ENCODE data around the gene MAP3K20. TPM values are rescaled to one million over a fixed set of nuclear protein-coding genes. Genes with fewer than 3 reads are reported as not detected.
"Not testable (repeated sequence)": the region's sequence is repeated elsewhere in the genome, so short reads cannot be mapped to it uniquely, and the experiment has no call there.

The MAP3K20 gene
- total RNA-seq, 1 experiment from 2014 or later, result 40.0 TPM

DNA sequence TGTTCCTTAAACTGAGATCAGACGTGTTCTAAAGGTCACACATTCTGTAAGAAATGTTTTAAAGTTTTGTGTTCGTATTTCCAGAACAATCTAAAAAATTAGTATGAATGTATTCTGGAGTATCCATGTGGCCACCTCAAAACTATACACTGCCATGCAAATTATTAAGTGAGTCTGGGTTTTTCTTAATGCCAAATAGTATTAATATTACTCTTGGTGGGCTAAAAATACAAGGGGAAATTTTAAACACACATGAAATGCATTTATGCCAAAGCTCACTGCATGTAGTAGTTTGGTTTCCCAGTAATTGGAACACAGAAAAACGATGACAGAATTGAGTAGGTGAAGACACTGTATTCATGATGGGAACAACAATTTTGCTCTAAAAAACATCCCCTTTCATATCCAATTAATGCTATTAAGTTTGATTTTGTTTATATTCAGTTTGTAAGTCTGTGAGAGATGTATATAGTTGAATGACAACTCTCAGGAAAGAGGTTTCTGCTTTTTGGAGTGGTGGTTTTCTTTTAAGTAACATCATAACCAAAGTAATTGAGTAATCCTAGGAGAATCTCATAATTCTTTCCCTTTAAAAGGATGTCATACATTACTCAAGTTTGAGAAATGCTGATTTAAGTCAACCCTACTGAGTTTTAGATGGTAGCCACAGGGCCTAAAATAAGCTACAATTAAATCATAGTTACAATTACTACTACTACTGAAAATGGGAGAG lies 203.3 kb downstream of the MAP3K20 start:
- no TSS peak for BruUV-seq (replicated peaks)
- no peaks in the 10 kb centered on the region for H3K9me3 ChIP-seq (ENCODE audit: low read depth, low read length, poor library complexity, severe bottlenecking)
- no peak for TF ChIP-seq EZH2 (IDR thresholded peaks at IDR 0.05; ENCODE audit: borderline replicate concordance, low read depth, low read length, poor library complexity, severe bottlenecking)
- TF ChIP-seq CTCF (conservative IDR thresholded peaks at IDR 0.05; ENCODE audit: low read depth, low read length), result no peak
- DNase-seq (ENCODE audit: low spot score), result no peak
- no peaks in the 10 kb centered on the region for H3K4me1 ChIP-seq (ENCODE audit: insufficient read depth, low read length, poor library complexity, severe bottlenecking)
- H3K27ac ChIP-seq (ENCODE audit: low read depth, low read length, poor library complexity, severe bottlenecking), result no peak overlapping the region
- H3K36me3 ChIP-seq (ENCODE audit: insufficient read depth, low read length, poor library complexity, severe bottlenecking), result no peaks in the 10 kb centered on the region
- ChIA-PET POLR2A (ENCODE audit: low non-redundant PET) (no interaction called here), CTCF (no interaction called here)
- no peak overlapping the region for H3K4me3 ChIP-seq (ENCODE audit: low read depth, low read length, poor library complexity, severe bottlenecking)
- intact Hi-C loops (cut with micrococcal nuclease; ENCODE audit: unreplicated experiment), result no loop called here
- H3K27me3 ChIP-seq (replicated peaks; ENCODE audit: insufficient read depth, low read depth, low read length, poor library complexity), result no peaks in the 10 kb centered on the region

DNA sequence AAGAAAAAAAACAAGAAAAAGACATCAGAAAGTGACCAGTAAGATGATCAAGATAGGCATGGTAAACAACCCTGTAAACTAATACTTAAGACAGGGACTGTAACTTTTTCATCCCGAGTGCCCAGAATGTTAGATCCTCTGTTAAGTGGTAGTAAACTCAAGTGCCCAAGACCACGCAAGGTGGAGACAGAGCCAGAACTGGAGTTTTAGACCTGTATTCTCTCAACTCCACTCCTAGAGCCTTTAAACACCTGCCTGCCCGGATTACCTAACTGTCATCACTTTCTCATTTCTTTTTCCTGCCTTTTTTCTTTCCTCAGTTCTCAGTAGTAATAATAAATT lies 203.9 kb downstream of the MAP3K20 start:
- H3K36me3 ChIP-seq (ENCODE audit: insufficient read depth, low read length, poor library complexity, severe bottlenecking), result no peaks in the 10 kb centered on the region
- no peaks in the 10 kb centered on the region for H3K4me1 ChIP-seq (ENCODE audit: insufficient read depth, low read length, poor library complexity, severe bottlenecking)
- no peak for TF ChIP-seq EZH2 (IDR thresholded peaks at IDR 0.05; ENCODE audit: borderline replicate concordance, low read depth, low read length, poor library complexity, severe bottlenecking)
- TF ChIP-seq CTCF (conservative IDR thresholded peaks at IDR 0.05; ENCODE audit: low read depth, low read length), result no peak
- H3K27ac ChIP-seq (ENCODE audit: low read depth, low read length, poor library complexity, severe bottlenecking), result no peak overlapping the region
- H3K4me3 ChIP-seq (ENCODE audit: low read depth, low read length, poor library complexity, severe bottlenecking), result no peak overlapping the region
- no TSS peak for BruUV-seq (replicated peaks)
- DNase-seq (ENCODE audit: low spot score), result no peak
- CTCF ChIA-PET, result no interaction called here
- no peaks in the 10 kb centered on the region for H3K9me3 ChIP-seq (ENCODE audit: low read depth, low read length, poor library complexity, severe bottlenecking)
- intact Hi-C loops (cut with micrococcal nuclease; ENCODE audit: unreplicated experiment), result no loop called here
- no peaks in the 10 kb centered on the region for H3K27me3 ChIP-seq (replicated peaks; ENCODE audit: insufficient read depth, low read depth, low read length, poor library complexity)
- POLR2A ChIA-PET (ENCODE audit: low non-redundant PET), result no interaction called here

- POLR2A ChIA-PET (ENCODE audit: low non-redundant PET), result interaction anchor here (0.6 kb wide), 1 partner anchor 67 kb away, joined by 3 read pairs; no protein-coding TSS in a partner anchor
- H3K4me1 ChIP-seq (ENCODE audit: insufficient read depth, low read length, poor library complexity, severe bottlenecking), result no peaks in the 10 kb centered on the region
- no peak for TF ChIP-seq EZH2 (IDR thresholded peaks at IDR 0.05; ENCODE audit: borderline replicate concordance, low read depth, low read length, poor library complexity, severe bottlenecking)
- TF ChIP-seq CTCF (conservative IDR thresholded peaks at IDR 0.05; ENCODE audit: low read depth, low read length), result no peak
- H3K27ac ChIP-seq (ENCODE audit: low read depth, low read length, poor library complexity, severe bottlenecking), result no peak overlapping the region
- intact Hi-C loops (cut with micrococcal nuclease; ENCODE audit: unreplicated experiment), result no loop called here
- BruUV-seq (replicated peaks), result no TSS peak
- H3K27me3 ChIP-seq (replicated peaks; ENCODE audit: insufficient read depth, low read depth, low read length, poor library complexity), result no peaks in the 10 kb centered on the region
- CTCF ChIA-PET, result no interaction called here
- DNase-seq (ENCODE audit: low spot score), result no peak
- H3K36me3 ChIP-seq (ENCODE audit: insufficient read depth, low read length, poor library complexity, severe bottlenecking), result no peaks in the 10 kb centered on the region
- H3K9me3 ChIP-seq (ENCODE audit: low read depth, low read length, poor library complexity, severe bottlenecking), result no peaks in the 10 kb centered on the region
- no peak overlapping the region for H3K4me3 ChIP-seq (ENCODE audit: low read depth, low read length, poor library complexity, severe bottlenecking)
Measured at GRCh38 chr2:173280853-173281252, 205.2 kb downstream of the MAP3K20 start.

DNA sequence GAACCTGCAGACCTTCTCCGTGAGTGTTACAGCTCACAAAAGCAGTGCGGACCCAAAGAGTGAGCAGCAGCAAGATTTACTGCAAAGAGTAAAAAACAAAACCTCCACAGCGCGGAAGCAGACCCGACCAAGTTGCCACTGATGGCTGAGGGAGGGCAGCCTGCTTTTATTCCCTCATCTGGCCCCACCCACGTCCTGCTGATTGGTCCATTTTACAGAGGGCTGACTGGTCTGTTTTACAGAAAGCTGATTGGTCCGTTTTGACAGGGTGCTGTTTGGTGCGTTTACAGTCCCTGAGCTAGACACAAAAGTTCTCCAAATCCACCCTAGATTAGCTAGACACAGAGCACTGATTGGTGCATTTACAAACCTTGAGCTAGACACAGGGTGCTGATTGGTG lies 206.3 kb downstream of the MAP3K20 start:
- not testable (repeated sequence) for BruUV-seq (replicated peaks)

More for the DNA sequence above, 206.3 kb downstream of the MAP3K20 start:
- H3K27me3 ChIP-seq (replicated peaks; ENCODE audit: insufficient read depth, low read depth, low read length, poor library complexity); H3K4me3 ChIP-seq (ENCODE audit: low read depth, low read length, poor library complexity, severe bottlenecking); CTCF ChIA-PET; H3K9me3 ChIP-seq (ENCODE audit: low read depth, low read length, poor library complexity, severe bottlenecking); intact Hi-C loops (cut with micrococcal nuclease; ENCODE audit: unreplicated experiment); H3K4me1 ChIP-seq (ENCODE audit: insufficient read depth, low read length, poor library complexity, severe bottlenecking); H3K27ac ChIP-seq (ENCODE audit: low read depth, low read length, poor library complexity, severe bottlenecking); H3K36me3 ChIP-seq (ENCODE audit: insufficient read depth, low read length, poor library complexity, severe bottlenecking); DNase-seq (ENCODE audit: low spot score); POLR2A ChIA-PET (ENCODE audit: low non-redundant PET): not testable (repeated sequence)

Data from A673 (cell line).